HepG2 (cell line): ENCODE measurements around the gene ETF1. TPM values are rescaled to one million over a fixed set of nuclear protein-coding genes. Genes with fewer than 3 reads are reported as not detected.

Source experiments
- AGO1 ChIP-seq: fragments of 200-400 bp; formaldehyde crosslinking; IDR thresholded peaks from 2 replicates; pipeline ENCODE4 v1.6.1; 2017; ENCODE audit warnings: mild to moderate bottlenecking, low read depth, low read length, moderate library complexity; ENCODE audit not compliant: poor library complexity, severe bottlenecking
- BORCS8-MEF2B ChIP-seq: sonication (generic); formaldehyde crosslinking; IDR thresholded peaks from 2 replicates; pipeline ENCODE4 v1.8.0; 2022; ENCODE audit warnings: mild to moderate bottlenecking, missing genetic modification reagents
- DBP ChIP-seq: sonication (generic); formaldehyde crosslinking; IDR thresholded peaks from 2 replicates; pipeline ENCODE4 v1.4.0; 2020; ENCODE audit warnings: missing genetic modification reagents; ENCODE audit errors: not compliant biosample characterization
- FLYWCH1 ChIP-seq: sonication (generic); formaldehyde crosslinking; IDR thresholded peaks from 2 replicates; pipeline ENCODE4 v1.8.1; 2023; ENCODE audit warnings: mild to moderate bottlenecking, missing genetic modification reagents
- HIC2 ChIP-seq: sonication (generic); formaldehyde crosslinking; IDR thresholded peaks from 2 replicates; pipeline ENCODE4 v1.9.0; 2022; ENCODE audit warnings: low read depth, missing genetic modification reagents
- JDP2 ChIP-seq: sonication (generic); formaldehyde crosslinking; IDR thresholded peaks from 2 replicates; pipeline ENCODE4 v1.8.1; 2022; ENCODE audit warnings: missing genetic modification reagents, borderline replicate concordance
- LCORL ChIP-seq, 2 experiments: fragments of 450-650 bp in 1 of 2; sonication (generic) in 1 of 2; formaldehyde crosslinking in 1 of 2; IDR thresholded peaks; 2 replicates each; pipeline versions ENCODE4 v1.5.0 to v1.6.1; 2017 to 2020; ENCODE audit warnings: antibody characterized with exemption in 1 of 2, missing genetic modification reagents in 1 of 2
- RARA ChIP-seq: IDR thresholded peaks from 2 replicates; pipeline ENCODE4 v1.6.1; 2016; ENCODE audit warnings: missing genetic modification reagents, missing compliant biosample characterization
- RBFOX2 ChIP-seq: fragments of 200-400 bp; formaldehyde crosslinking; IDR thresholded peaks from 2 replicates; pipeline ENCODE4 v1.6.1; 2017; ENCODE audit warnings: low read depth, mild to moderate bottlenecking, low read length
- RNF219 ChIP-seq: sonication (generic); formaldehyde crosslinking; IDR thresholded peaks from 2 replicates; pipeline ENCODE4 v1.5.0; 2020; ENCODE audit warnings: mild to moderate bottlenecking, missing genetic modification reagents
- SYNCRIP ChIP-seq: fragments of 200-400 bp; formaldehyde crosslinking; IDR thresholded peaks from 2 replicates; pipeline ENCODE4 v1.6.1; 2018; ENCODE audit warnings: mild to moderate bottlenecking, low read depth, low read length; ENCODE audit not compliant: insufficient read depth
- TCF12 ChIP-seq, 2 experiments: fragments of 450-650 bp in 1 of 2; sonication (generic) in 1 of 2; formaldehyde crosslinking in 1 of 2; IDR thresholded peaks; 2 replicates each; pipeline versions ENCODE4 v1.6.1 to v1.8.0; 2017 to 2022; ENCODE audit warnings: antibody characterized with exemption in 1 of 2, mild to moderate bottlenecking in 1 of 2, missing genetic modification reagents in 1 of 2, moderate library complexity in 1 of 2
- ZBTB38 ChIP-seq: sonication (generic); formaldehyde crosslinking; IDR thresholded peaks from 2 replicates; pipeline ENCODE4 v1.5.1; 2020; ENCODE audit warnings: mild to moderate bottlenecking, missing genetic modification reagents
- ZC3H13 ChIP-seq: sonication (generic); formaldehyde crosslinking; IDR thresholded peaks from 2 replicates; pipeline ENCODE4 v1.8.1; 2023; ENCODE audit warnings: mild to moderate bottlenecking, missing genetic modification reagents, moderate library complexity
- ZC3H4 ChIP-seq: sonication (generic); formaldehyde crosslinking; IDR thresholded peaks from 2 replicates; pipeline ENCODE4 v1.4.0; 2020; ENCODE audit warnings: missing genetic modification reagents, borderline replicate concordance
- ZNF276 ChIP-seq: sonication (generic); formaldehyde crosslinking; IDR thresholded peaks from 2 replicates; pipeline ENCODE4 v1.4.0; 2020; ENCODE audit warnings: mild to moderate bottlenecking, low read depth, missing genetic modification reagents
- ZNF333 ChIP-seq: sonication (generic); formaldehyde crosslinking; IDR thresholded peaks from 2 replicates; pipeline ENCODE4 v1.4.0; 2020; ENCODE audit warnings: mild to moderate bottlenecking, missing genetic modification reagents, borderline replicate concordance
- ZNF383 ChIP-seq: sonication (generic); formaldehyde crosslinking; IDR thresholded peaks from 2 replicates; pipeline ENCODE4 v1.4.0; 2020; ENCODE audit warnings: missing genetic modification reagents, mild to moderate bottlenecking, borderline replicate concordance
- ZNF441 ChIP-seq: sonication (generic); formaldehyde crosslinking; IDR thresholded peaks from 2 replicates; pipeline ENCODE4 v1.7.0; 2021; ENCODE audit warnings: missing genetic modification reagents, borderline replicate concordance
- ZZZ3 ChIP-seq: sonication (generic); formaldehyde crosslinking; IDR thresholded peaks from 2 replicates; pipeline ENCODE4 v1.4.0; 2020; ENCODE audit warnings: missing genetic modification reagents, mild to moderate bottlenecking, borderline replicate concordance
- polyA plus RNA-seq, 8 experiments: library from polyadenylated mRNA; depleted of rRNA in 3 of 8; stranded (reverse) in 7 of 8; unstranded in 1 of 8; fragments of >200 nt; fragmentation: Illumina TruSeq in 4 of 8; extraction: Trizol in 4 of 8; gene quantifications; 2 replicates each; pipeline versions ENCODE4 v1.2.1 to v1.2.3, GENCODE V29; 2011 to 2016; ENCODE audit warnings: low read depth in 4 of 8, missing spikeins in 1 of 8, mixed read lengths in 1 of 8; ENCODE audit not compliant: insufficient read depth in 1 of 8
- total RNA-seq, 5 experiments: library from RNA; depleted of rRNA; stranded (reverse); fragments of >200 nt; fragmentation: Illumina TruSeq; extraction: Trizol; gene quantifications; 2 replicates each; pipeline ENCODE4 v1.2.3, GENCODE V29; 2016; ENCODE audit warnings: low read depth in 1 of 5

Gene ETF1
- total and polyA plus RNA-seq, 2 of the 13 experiments (the other 11 are each of a cell fraction or from before 2014, with no cell fraction given) = 52.1 to 184 TPM

- TF ChIP-seq FLYWCH1 (CRISPR knock-in tag) (no peak), ZNF333 (CRISPR knock-in tag) (peak; percentile 37; the same call in 1 of the 2 replicates), ZBTB38 (CRISPR knock-in tag) (no peak; the same call in 1 of the 2 replicates), ZNF276 (CRISPR knock-in tag) (0 out of 2 replicates have a peak, but pooled peaks have one; percentile 43), DBP (no peak), HIC2 (CRISPR knock-in tag) (peak; percentile 36; the same call in 1 of the 2 replicates), ZNF441 (CRISPR knock-in tag) (peak; percentile 88), SYNCRIP (no peak), TCF12 (IDR thresholded peaks at IDR 0.05) (no peak), TCF12 (CRISPR knock-in tag; IDR thresholded peaks at IDR 0.05) (no peak), LCORL (IDR thresholded peaks at IDR 0.05) (no peak), LCORL (CRISPR knock-in tag; IDR thresholded peaks at IDR 0.05) (peak; percentile 51; the same call in 1 of the 2 replicates), RARA (peak; percentile 67), AGO1 (no peak), ZC3H13 (no peak), RNF219 (0 out of 2 replicates have a peak, but pooled peaks have one; percentile 63), ZC3H4 (CRISPR knock-in tag) (no peak), BORCS8-MEF2B (peak; percentile 71; the same call in 1 of the 2 replicates), ZNF383 (no peak), RBFOX2 (no peak), JDP2 (CRISPR knock-in tag) (no peak), ZZZ3 (no peak; the same call in 1 of the 2 replicates)
These were observed 83.6 kb downstream of the ETF1 start (continued) for GRCh38 chr5:138459311-138459933.
